HG03159 (cell line): ENCODE measurements around the gene MYBPC2.

ENCODE experiments used
- ATAC-seq: cut with Tn5 transposase; IDR thresholded peaks from one replicate; pipeline ENCODE4 v1.9.1; 2021; ENCODE audit warnings: mild to moderate bottlenecking, moderate library complexity; ENCODE audit not compliant: unreplicated experiment

Gene MYBPC2

GRCh38 chr19:50513746-50514345 lies 81.2 kb downstream of the MYBPC2 start, which contains the start of gene ASPDH:
TSS of gene ASPDH (minus strand) at chr19:50513913. CDS start at chr19:50513823, 90 bp downstream.
- no peak for ATAC-seq

- no peak for ATAC-seq
Observed at GRCh38 chr19:50514346-50515167, 81.9 kb downstream of the MYBPC2 start.

GRCh38 chr19:50515168-50515561 lies 82.5 kb downstream of the MYBPC2 start:
- no peak for ATAC-seq
